ENCODE measurements around the gene AKAP13.

- TF ChIP-seq CEBPB (IDR thresholded peaks at IDR 0.05; ENCODE audit: low read depth, low read length), result no peak
- no peak for TF ChIP-seq RAD21 (IDR thresholded peaks at IDR 0.05 in 1 of 2, conservative IDR thresholded peaks at IDR 0.05 in 1 of 2; ENCODE audit: low read depth in 2 of 2, low read length in 2 of 2)
- TF ChIP-seq, protein P1, sequence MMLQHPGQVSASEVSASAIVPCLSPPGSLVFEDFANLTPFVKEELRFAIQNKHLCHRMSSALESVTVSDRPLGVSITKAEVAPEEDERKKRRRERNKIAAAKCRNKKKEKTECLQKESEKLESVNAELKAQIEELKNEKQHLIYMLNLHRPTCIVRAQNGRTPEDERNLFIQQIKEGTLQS (IDR thresholded peaks at IDR 0.05; ENCODE audit: insufficient read depth, low read depth, low read length), result no peak
- TF ChIP-seq, protein P2, sequence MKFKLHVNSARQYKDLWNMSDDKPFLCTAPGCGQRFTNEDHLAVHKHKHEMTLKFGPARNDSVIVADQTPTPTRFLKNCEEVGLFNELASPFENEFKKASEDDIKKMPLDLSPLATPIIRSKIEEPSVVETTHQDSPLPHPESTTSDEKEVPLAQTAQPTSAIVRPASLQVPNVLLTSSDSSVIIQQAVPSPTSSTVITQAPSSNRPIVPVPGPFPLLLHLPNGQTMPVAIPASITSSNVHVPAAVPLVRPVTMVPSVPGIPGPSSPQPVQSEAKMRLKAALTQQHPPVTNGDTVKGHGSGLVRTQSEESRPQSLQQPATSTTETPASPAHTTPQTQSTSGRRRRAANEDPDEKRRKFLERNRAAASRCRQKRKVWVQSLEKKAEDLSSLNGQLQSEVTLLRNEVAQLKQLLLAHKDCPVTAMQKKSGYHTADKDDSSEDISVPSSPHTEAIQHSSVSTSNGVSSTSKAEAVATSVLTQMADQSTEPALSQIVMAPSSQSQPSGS (IDR thresholded peaks at IDR 0.05; ENCODE audit: low read length), result no peak
- no peak for TF ChIP-seq POLR2A (IDR thresholded peaks at IDR 0.05; ENCODE audit: control extremely low read depth in 1 of 2, low read depth in 2 of 2, low read length in 2 of 2)
- no peak for TF ChIP-seq CHD2 (IDR thresholded peaks at IDR 0.05; ENCODE audit: low read length)
- no peak for TF ChIP-seq EP300 (IDR thresholded peaks at IDR 0.05; ENCODE audit: borderline replicate concordance in 1 of 2, low read depth in 2 of 2, low read length in 2 of 2)
- TF ChIP-seq, protein P3, sequence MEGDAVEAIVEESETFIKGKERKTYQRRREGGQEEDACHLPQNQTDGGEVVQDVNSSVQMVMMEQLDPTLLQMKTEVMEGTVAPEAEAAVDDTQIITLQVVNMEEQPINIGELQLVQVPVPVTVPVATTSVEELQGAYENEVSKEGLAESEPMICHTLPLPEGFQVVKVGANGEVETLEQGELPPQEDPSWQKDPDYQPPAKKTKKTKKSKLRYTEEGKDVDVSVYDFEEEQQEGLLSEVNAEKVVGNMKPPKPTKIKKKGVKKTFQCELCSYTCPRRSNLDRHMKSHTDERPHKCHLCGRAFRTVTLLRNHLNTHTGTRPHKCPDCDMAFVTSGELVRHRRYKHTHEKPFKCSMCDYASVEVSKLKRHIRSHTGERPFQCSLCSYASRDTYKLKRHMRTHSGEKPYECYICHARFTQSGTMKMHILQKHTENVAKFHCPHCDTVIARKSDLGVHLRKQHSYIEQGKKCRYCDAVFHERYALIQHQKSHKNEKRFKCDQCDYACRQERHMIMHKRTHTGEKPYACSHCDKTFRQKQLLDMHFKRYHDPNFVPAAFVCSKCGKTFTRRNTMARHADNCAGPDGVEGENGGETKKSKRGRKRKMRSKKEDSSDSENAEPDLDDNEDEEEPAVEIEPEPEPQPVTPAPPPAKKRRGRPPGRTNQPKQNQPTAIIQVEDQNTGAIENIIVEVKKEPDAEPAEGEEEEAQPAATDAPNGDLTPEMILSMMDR (IDR thresholded peaks at IDR 0.05; ENCODE audit: control extremely low read depth in 1 of 3, insufficient read depth in 1 of 3, low read depth in 1 of 3, low read length in 3 of 3), result no peak
- TF ChIP-seq MAFK (IDR thresholded peaks at IDR 0.05; ENCODE audit: low read depth, low read length), result no peak
- no peak for TF ChIP-seq ASH2L (IDR thresholded peaks at IDR 0.05; ENCODE audit: low read length)
- TF ChIP-seq CBX5 (IDR thresholded peaks at IDR 0.05; ENCODE audit: low read depth, low read length), result no peak
- TF ChIP-seq KDM5A (IDR thresholded peaks at IDR 0.05; ENCODE audit: low read length), result no peak
- no peak for TF ChIP-seq CREB1 (IDR thresholded peaks at IDR 0.05)
Measured at GRCh38 chr15:85672332-85673084, 292.1 kb downstream of the AKAP13 start.

All from H1 (cell line).